ENCODE data around the gene ELN.

DNA sequence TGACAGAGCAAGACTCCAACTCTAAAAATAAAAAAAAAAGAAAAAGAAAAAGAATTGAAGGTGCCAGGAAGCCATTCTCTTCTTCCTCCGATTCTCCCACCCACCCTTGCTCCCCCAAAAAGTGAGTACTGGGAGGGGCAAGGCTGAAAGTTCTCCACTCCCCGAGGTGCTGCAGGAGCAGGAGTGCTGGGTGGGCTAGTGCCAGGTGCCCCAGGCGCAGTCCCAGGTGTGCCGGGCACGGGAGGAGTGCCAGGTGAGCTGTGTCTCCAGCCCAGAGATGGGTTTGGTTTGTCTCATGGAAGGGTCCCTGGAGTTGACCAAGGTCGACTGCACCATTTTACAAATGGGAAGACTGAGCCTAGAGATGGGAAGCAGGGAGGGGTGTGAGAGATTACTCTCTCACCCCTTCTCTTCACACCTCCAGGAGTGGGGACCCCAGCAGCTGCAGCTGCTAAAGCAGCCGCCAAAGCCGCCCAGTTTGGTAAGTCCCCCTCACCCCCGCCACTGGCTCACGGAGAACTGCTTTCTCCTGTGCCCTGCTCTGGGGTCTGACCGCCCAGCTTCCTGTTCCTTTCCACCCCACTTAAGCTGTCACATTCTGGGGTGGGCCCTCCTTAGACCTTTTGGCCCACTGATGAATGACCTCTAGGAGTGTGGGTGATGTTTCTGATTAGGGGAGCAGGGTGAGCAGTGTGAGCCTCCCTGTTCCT is 29.4 kb downstream of the ELN start:
- TF ChIP-seq, protein P1, sequence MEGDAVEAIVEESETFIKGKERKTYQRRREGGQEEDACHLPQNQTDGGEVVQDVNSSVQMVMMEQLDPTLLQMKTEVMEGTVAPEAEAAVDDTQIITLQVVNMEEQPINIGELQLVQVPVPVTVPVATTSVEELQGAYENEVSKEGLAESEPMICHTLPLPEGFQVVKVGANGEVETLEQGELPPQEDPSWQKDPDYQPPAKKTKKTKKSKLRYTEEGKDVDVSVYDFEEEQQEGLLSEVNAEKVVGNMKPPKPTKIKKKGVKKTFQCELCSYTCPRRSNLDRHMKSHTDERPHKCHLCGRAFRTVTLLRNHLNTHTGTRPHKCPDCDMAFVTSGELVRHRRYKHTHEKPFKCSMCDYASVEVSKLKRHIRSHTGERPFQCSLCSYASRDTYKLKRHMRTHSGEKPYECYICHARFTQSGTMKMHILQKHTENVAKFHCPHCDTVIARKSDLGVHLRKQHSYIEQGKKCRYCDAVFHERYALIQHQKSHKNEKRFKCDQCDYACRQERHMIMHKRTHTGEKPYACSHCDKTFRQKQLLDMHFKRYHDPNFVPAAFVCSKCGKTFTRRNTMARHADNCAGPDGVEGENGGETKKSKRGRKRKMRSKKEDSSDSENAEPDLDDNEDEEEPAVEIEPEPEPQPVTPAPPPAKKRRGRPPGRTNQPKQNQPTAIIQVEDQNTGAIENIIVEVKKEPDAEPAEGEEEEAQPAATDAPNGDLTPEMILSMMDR (conservative IDR thresholded peaks at IDR 0.05 in 1 of 2, IDR thresholded peaks at IDR 0.05 in 1 of 2; ENCODE audit: low read depth in 1 of 2, low read length in 2 of 2), result no peak
- TF ChIP-seq EZH2 (IDR thresholded peaks at IDR 0.05; ENCODE audit: low read length, missing control alignments), result no peak

Data from fibroblast of lung (primary cell).